IPS DF 4.7 (cell line): ENCODE measurements around the gene STOML3.
"Not testable (repeated sequence)": the region's sequence is repeated elsewhere in the genome, so short reads cannot be mapped to it uniquely, and the experiment has no call there.

Source experiments
- DNase-seq: peaks from one replicate; pipeline ENCODE4 v3.0.0-alpha.2; 2013; ENCODE audit warnings: low spot score; ENCODE audit errors: extremely low read depth

Gene STOML3, protein sequence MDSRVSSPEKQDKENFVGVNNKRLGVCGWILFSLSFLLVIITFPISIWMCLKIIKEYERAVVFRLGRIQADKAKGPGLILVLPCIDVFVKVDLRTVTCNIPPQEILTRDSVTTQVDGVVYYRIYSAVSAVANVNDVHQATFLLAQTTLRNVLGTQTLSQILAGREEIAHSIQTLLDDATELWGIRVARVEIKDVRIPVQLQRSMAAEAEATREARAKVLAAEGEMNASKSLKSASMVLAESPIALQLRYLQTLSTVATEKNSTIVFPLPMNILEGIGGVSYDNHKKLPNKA

DNA sequence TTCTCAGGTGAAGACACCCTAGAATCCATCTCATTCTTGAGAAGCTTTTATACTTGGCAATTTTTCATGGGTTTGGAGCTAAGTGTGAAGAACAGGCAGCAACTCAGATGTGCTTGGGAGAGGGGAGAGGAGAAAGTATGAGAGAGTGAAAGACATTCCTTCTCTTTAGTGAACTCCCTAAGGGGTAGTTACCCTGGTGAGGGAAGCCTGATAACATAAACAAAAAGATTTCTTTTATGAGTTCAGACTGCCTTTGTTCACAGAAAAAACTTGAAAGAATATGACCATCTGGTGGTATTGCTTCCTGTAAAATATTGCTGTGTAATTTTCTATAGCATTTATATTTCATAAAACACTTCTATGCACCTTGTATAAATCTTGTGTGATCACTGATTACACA lies at the start of gene STOML3:
STOML3 (minus strand) TSS at position 139 of the 400 bp plus-strand sequence; CDS start at position 29, 110 bp downstream.
- DNase-seq: no peak

DNA sequence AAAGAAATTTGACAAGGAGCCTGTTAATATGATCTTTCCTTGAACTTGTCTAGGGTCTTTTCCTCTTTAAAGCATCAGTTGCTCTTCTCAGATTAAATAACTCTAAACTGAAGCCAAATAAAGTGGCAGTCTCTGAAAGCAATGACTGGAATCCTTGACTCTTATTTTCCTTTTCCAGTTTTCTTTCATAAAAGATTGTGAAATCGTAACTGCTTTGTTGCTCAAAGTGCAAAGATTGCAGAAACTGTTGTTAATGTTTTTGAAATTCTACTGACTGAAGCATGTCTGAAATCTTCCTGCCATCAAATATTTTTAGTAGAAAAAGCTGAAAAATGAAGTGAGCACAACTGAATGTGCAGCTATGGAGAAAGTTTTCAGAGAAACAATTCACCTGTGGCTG lies 49.6 kb upstream of the STOML3 start:
- DNase-seq: no peak

DNA sequence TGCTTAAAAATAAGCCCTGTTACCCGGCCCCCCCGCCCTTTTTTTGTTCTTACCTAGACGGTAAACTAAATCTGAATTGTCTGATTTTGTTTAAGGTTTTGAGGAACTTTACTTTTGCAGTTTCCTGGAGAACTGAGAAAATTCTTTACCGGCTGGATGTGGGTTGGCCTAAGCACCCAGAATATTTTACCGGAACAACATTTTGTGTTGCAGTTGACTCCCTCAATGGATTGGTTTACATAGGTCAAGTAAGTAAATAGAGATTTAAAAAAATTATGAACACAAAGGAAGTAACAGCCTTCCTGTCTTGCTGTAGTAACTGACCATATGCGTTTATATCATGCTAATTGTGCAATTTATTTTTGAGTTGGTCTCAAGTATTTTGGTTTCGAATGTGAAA lies 48.4 kb upstream of the STOML3 start:
- no peak for DNase-seq

DNA sequence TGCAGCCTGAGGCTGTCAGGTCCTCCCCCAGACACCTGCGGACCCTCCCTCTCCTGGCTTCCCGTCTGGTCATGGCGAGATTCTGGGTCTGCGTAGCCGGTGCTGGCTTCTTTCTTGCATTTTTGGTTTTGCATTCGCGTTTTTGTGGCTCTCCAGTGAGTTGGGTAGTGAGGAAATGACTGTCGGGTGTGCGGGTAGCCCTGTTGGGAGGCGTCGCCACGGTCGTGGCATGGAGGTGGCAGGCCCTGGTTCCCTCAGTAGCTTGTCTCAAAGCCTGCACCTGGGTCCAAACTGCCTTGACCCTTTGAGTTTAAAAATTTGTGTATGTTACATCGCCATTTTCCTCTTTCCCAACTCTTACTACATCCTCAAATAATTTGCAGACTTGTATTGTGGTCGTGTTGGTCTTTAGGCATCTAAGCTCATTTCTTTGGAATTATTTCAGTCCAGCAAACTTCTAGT lies 48.0 kb upstream of the STOML3 start:
- DNase-seq: no peak

DNA sequence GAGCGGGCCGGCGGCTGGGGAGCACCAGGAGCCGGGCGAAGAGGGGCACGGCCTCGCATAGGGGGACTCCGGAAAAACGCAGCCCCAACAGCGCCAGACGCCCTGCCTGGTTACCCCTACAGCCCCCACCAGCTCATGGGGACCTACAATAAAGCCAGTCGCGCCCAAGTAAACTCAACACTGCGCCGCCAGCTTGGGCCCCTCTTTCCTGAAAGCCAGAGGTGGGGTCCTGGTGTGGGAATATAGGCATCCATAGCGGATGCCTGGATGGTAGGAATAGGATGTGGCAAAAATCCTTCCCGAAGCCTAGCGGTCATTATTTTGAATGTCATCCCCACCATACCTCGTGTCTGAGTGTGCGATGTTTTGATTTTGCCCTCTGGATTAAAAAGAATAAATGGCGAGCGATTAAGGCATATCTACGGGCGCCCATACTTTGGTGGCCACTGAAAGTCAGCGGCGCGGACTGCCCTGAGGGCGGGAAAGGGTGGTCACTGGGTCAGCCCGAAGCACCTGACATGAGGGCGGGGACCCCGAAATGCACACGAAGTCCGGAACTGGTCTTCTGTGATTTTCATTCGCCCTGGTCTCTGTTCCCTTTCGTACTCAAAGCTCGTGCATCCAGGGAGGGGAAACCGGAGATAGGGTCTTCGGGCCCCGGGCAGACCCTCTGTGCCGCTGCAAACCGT lies 47.4 kb upstream of the STOML3 start, which contains the start of the genes NHLRC3 and PROSER1:
NHLRC3 (plus strand) TSS at position 577 of the 689 bp plus-strand sequence. CDS start 184 bp downstream, outside the sequence.
PROSER1 (minus strand) TSS at position 210 of the 689 bp plus-strand sequence. CDS start 847 bp downstream, outside the sequence.
- DNase-seq: peak; percentile 44

DNA sequence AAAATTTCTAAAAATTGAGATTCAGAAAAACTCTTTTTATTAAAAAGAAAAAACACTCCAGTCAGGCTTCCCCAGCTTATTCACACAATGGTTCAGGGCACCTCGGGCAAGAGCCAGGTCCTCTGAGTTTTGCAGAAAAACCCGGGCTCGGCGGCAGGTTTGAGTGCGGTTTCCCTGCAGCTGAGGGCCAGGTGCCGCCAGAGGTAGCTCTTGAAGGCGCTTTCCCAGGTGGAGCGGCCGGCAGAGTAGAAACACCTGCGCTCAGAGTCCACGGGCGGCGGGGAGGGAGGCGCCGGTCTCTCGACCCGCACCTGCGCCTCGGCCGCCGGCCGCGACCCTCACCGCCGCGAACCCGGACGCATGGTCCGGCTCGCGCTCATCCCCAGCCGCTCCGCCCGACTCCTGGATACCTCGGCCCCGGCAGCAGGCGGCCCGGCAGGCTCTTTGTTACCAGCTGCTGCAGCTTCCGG lies 46.8 kb upstream of the STOML3 start:
- DNase-seq: no peak

DNA sequence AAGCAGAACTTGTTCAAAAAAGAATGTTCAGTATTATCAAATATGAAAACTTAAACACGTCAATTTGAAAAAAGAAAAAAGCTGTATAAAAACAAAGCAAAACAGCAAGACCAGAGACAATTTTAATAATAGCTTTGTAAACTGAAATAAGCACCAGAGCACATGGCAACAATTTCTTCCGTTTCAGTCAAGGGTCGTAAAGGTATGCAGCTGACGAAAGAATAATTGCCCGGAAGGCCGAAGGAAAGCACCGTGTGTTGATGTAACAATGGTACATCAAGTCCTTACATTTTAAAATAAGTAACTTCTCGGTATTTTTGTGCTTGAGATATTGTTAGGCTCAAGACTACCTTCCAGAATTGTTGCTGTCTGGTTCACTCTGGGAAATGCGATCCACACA lies 45.6 kb upstream of the STOML3 start:
- no peak for DNase-seq

DNA sequence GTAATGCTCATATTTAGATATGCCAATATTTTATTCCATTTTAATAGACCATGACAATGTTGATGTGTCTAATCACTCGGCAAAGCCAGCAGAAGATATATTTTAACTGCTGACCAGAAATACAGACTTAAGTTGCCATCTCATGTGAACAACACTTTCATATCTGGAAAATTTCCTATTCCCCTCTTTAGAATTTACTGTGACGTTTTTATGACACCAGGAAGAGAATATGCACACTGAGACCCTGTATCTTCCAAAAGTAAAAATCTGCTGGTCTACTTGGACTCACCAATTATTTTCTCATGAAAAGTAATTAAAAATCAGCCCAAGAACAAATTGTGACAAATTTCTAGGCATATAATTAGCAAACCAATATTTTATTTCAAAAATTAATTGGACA lies 45.2 kb upstream of the STOML3 start:
- no peak for DNase-seq

DNA sequence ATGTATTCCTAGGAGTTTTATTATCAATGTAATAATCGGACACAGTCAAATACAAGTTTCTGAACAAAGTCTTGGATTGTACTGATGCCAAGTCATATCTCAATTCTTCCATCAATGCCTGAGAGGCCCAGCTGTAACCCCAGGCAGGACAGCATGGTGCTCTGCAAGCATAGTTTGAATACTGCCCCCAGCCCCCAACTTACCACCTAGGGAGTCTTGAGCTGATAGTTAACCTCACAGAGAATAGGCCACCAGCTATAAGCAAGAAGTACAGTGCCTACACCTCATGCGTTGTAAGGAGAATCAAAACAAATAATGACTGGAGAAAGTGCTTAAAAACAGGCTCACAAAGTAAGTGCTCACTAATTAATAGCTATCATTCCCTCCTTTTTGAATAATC lies 44.6 kb upstream of the STOML3 start:
- no peak for DNase-seq

DNA sequence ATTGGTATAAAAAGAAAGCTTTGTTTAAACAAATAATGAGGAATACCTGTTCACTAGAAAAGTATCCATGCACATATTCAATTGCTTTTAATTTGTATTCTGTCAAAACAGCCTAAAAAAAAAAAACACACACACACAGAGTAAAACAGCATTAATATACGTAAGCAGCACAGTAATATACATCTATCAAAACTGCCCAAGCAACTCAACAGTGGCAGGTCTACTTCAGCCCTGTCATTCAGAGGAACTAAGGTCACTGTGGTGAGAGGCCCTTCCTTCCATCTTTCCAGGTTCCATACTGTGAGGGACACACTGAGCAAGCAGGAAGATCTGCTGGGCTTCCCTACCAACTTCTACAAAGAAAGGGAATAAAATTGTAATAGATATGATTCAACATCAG lies 43.5 kb upstream of the STOML3 start:
- DNase-seq: no peak

DNA sequence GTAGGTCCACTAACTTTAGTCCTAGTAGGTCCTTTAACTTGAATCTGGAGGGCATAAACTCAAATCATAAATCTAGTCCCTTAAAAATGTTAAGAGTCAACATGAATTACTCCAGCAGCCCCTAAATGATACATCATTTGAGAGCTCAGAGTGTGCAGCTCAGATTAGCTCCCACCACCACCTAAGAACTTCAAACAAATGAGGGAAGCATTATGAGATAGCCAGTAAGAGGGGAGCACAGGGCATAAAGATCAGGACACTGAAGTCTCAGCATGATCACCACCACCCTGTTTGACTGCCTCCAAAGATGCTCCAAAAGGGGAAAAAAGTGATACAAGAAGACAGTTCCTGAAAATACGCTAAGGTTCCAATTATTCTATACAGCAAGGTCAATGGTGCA lies 41.5 kb upstream of the STOML3 start:
- no peak for DNase-seq

DNA sequence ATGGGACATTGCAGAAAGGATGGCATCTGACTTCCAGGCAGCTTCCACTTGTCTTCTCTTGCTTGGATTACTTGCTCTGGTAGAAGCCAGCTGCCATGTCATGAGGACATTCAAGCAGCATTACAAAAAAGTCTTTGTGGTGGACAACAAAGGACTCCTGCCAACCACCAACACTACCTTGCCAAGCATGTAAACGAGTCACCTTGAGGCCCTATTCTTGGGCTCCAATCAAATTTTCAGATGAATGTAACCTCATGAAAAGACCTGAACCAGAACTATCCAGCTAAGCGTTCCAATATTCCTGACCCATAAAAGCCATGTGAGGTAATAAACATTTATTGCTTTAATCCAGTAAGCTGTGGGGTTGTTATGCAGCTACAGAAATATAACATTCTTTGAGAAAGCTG lies 34.8 kb upstream of the STOML3 start:
- no peak for DNase-seq

DNA sequence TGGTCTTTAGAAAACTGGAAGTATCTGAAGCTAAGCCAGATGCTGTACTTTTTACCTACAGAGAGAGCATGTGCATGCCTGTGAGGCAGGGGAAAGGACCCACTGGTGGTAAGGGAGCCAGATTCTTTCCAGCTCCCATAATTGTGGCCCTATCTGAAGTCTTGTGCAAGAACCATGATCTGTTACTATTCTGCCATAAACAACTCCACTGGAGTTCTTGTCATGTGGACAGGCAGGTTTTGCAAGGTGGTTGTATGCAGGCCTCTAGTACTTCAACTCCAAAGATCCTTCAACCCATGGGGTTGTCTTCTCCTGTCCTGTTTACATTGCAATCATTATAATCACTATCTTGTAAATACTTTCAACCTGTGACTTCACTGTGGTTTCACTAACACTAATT lies 33.1 kb upstream of the STOML3 start:
- DNase-seq: no peak

DNA sequence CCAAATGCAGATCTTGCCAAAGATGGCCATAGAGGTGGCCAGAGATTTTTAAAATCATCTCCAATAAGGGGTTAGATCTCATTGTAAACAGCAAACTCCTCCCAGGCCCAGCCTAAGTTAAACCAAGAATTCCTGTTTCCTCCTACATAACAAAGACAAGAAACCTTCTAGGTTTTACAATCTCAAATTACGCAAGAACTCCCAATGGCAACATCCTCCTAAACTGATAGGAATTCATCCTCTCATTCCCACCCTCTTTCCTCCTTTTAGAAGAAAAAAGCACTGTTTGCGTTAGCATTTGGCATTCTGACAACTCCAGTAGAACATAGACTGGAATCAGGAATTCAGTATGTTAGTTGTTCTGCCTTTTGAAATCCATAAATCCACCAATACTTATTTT lies 32.7 kb upstream of the STOML3 start:
- peak; percentile 58 for DNase-seq

DNA sequence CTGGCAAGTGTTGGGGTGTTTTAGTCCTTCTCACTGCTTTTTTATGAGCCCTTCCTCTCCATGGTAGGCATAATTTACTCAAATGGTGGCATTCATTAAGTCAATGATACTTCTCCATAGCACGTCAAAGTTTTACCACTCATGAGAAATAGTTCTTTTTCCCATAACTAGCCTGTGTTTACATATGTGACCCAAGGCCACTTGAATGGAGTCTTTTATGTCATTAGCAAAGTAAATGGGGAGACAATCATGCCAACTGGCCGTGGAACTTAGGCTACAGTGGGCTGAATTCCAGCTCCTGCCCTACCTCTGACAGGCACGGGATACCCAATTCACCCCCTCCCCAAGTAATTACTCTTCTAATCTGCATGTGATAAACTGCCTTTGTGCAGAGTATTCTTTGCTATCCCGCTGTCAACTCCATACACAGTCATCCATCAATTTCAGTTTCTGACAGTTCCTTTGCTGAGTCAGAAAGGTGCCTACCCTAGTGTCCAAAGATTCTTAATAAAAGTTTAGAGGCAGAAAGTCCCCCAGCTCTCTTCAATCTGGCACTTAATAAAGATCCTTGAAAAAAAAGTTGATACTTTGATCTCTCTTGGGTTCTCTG lies 30.3 kb upstream of the STOML3 start:
- DNase-seq: no peak

DNA sequence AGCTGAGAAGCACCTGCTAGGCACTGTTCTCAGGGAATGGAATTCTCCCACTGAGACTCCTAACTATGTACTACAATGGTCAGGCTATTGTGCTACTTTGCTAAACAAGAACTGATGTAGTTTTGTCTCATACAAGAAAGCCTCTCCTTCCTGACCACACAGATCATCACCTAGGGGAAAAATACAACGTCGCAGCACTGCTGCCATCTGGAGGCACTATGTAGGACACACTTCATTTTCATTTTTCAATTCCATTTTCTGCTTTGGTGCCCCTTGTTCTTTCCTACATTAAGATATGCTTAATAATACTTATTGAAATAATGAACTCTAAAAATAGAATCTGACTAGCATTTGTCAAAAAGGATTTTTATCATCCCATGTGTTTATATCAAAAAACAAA lies 26.2 kb upstream of the STOML3 start:
- DNase-seq: no peak

DNA sequence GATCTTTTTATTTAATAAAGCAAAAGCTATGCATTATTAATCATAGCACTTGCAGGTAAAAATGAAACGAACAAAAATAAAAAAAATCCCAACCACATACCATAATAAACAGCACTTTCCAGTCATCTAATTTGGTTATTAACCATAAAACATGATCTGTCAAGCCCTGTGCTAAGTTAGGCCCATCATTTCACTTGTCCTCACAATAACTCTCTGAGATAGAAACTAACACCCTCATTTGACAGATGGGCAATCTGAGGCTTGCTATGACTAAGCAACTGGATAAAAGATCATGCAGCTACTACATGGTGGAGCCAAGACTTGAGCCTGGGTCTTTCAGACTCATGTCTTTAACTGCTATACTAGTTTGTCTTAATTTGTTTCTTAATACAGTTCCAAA lies 25.5 kb upstream of the STOML3 start:
- no peak for DNase-seq

DNA sequence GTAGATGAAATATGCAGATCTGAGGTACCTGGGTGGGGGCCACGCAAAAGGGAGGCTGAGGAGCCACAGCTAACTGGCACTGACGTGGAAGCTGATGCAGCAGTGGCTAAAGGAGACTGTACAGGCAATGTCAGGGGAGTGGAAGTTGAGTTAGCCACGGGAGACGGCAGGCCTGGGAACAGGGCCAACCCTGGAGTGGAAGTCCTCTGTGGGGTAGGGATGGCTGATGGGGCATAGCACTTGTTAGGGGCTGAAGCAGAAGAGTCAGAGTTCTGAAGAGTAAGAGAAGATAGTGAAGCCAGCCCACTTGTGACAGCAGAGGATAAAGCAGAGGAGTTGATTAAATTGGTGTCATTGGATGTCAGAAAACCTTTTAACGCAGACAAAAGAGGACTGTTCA lies 22.8 kb upstream of the STOML3 start:
- DNase-seq: no peak

DNA sequence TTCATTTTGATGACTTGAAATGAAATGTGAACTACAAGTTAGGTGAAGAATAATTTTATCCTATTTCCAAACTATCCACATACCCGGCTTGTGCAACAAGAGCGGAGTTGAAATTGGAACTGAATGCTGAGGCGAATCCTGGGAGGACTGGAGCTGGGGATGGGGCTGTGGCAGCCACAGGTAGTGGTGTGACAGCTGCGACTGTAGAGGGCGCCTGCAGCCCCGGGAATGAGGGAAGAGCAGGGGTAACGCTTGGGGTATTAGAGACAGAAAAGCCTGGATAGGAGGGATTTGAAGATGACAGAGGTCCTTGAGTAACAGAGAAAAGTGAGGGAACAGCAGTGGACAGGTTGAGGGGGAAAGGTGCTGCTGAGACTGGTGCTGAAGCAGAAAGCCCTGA lies 22.0 kb upstream of the STOML3 start:
- DNase-seq: no peak

DNA sequence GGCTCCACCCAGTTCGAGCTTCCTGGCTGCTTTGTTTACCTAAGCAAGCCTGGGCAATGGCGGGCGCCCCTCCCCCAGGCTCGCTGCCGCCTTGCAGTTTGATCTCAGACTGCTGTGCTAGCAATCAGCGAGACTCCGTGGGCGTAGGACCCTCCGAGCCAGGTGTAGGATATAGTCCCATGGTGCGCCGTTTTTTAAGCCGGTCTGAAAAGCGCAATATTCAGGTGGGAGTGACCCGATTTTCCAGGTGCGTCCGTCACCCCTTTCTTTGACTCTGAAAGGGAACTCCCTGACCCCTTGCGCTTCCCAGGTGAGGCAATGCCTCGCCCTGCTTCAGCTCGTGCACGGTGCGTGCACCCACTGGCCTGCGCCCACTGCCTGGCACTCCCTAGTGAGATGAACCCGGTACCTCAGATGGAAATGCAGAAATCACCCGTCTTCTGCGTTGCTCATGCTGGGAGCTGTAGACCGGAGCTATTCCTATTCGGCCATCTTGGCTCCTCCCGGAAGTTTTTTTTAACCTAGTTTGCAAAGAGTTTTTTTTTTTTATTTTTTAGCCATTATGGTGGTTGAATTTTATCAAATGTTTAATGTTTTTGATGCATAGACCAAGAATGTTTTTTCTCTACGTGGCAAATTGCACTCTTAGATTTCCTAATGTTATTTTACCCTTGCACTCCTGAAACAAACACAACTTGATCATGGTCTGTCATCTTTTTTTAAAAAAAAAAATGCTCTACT lies 15.9 kb upstream of the STOML3 start:
- DNase-seq: not testable (repeated sequence)

DNA sequence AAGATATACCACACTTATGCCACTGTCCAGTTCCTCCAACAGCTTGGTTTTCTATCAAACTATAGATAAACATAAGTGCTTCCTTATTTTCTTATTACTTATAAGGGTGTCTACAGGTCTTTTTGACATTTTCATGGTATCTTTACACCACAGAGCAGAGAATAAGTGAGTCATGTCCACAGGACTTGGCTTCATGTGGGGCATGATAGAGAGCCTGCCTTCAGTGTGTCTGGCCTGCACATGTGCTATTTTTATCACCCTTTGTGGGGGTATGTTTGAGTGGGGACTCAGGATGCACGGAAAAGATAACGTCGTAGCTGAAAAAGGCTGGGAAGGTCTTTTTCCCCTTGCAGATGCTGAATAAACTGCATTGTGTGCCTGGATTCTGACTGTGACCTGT lies 8.1 kb upstream of the STOML3 start:
- no peak for DNase-seq

DNA sequence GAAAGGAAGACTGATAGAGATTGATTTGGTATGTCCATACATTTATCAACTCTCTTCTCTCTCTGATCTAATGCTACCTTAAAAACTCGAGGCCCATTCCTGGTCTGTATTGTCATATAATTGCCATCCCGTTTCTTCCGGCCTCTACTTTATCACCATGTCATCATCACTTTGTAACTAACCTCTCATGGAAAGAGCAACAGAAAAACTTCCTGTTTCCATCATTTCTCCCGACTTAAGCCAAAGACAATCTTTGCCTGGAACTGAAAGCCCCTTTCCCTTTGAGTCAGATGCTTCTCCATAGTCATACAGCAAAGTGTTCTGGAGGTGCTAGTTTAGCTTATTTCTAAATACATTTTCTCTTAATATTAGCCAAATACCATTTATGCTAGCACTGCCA lies 2.8 kb upstream of the STOML3 start:
- DNase-seq: no peak
